T-helper 9 cell (primary cell): ENCODE results near the gene DNAH8.

Experiments used
- DNase-seq: peaks from one replicate; pipeline ENCODE4 v3.0.0-alpha.2; 2020

Gene DNAH8

DNA sequence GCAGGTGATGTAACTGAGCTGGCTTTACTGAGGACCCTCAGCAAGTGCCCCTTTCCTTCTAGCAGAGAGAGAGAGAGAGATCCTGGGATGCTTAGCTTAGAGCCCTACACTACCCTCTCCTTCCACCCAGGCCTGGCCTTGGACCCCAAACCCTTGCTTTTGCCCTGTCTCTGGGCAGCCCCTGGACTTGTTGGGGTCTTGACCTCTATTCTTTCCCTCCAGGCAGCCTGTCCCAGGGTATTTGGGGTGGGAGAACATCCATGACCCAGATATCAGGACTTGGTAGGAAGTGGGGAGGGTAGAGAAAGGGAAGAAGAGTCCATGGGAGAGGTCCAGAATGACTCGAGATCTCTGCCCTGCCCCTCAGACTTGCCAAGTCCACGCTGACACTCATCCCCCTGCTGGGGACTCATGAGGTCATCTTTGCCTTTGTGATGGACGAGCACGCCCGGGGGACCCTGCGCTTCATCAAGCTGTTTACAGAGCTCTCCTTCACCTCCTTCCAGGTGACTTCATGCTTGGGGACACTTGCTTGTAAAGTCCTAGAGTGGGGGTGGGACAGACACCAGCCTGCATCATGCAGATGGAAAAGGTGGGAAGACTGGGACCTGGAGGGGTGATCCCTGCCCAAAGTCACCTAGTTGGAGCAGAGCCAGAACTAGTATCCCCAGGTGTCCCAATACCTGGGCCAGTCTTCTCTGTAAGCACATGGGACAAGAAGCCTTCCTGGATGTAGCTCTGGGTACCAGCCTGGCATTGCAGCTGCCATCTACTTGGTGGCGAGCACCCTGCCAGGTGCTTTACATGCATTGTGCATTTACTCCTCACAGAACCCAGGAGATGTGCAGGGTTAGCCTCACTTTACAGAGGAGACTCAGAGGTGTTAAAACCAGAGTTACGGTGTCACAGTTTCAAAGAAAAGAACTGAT, 364.4 kb downstream of the DNAH8 start:
- DNase-seq = no peak
